ENCODE data around the gene SCN3A. TPM values are rescaled to one million over a fixed set of nuclear protein-coding genes. Genes with fewer than 3 reads are reported as not detected.

The SCN3A gene
- total and polyA plus RNA-seq, 10 of the 15 experiments (the other 5 are each of a cell fraction or from before 2014, with no cell fraction given), result 0.04 to 0.34 (median 0.06) TPM; not detected in 3

DNA sequence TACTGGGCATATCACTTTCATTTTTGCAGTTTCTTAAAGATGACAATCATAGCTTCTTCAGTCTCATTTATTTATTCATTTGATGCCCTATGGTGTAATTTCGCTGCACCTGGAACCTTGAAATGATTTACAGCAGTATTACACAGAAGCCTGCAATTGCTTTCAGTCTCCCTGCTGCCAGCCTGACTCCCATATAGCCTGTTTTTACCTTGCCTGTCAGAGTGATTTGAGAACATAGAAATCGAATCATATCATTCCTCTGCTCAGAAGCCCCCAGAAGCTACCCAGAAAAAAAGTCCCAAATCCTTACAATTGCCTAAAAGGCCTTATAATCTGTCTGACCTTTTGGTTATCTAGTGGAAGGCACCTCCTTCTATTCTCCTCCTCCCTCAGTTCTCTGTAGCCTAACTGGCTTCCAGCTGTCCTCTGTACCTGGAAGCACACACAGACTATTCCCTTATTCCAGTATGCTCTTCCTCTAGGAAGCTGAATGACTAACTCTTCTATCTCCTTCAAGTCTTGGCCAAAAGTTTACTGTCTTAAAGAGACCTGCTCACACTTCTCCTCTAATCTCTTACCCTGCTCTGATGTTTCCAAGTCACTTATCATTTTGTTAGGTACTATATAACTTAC is 12.6 kb downstream of the SCN3A start (continued):
- TF ChIP-seq ELK1 (IDR thresholded peaks at IDR 0.05; ENCODE audit: low read depth, low read length) (no peak), FOS (IDR thresholded peaks at IDR 0.05; ENCODE audit: borderline replicate concordance, extremely low read depth, insufficient read length) (no peak), LARP7 (IDR thresholded peaks at IDR 0.05) (no peak), IRF4 (IDR thresholded peaks at IDR 0.05; ENCODE audit: low read depth, low read length) (no peak)
- TF ChIP-seq, protein P1, sequence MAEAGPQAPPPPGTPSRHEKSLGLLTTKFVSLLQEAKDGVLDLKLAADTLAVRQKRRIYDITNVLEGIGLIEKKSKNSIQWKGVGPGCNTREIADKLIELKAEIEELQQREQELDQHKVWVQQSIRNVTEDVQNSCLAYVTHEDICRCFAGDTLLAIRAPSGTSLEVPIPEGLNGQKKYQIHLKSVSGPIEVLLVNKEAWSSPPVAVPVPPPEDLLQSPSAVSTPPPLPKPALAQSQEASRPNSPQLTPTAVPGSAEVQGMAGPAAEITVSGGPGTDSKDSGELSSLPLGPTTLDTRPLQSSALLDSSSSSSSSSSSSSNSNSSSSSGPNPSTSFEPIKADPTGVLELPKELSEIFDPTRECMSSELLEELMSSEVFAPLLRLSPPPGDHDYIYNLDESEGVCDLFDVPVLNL (IDR thresholded peaks at IDR 0.05; ENCODE audit: low read depth, low read length), result no peak

GRCh38 chr2:165185633-165186032 is 18.2 kb downstream of the SCN3A start:
- no TSS peak for BruUV-seq (replicated peaks)
- Histone ChIP-seq H3K4me3 (no peak overlapping the region), H3K4me1 (ENCODE audit: control insufficient read depth, insufficient read depth, low read length) (no peaks in the 10 kb centered on the region), H3K79me2 (ENCODE audit: control insufficient read depth, insufficient read depth, low read length) (no peaks in the 10 kb centered on the region), H3K36me3 (ENCODE audit: control insufficient read depth in 2 of 2, insufficient read depth in 2 of 2, low read length in 1 of 2) (no peaks in the 10 kb centered on the region), H3K9ac (ENCODE audit: control insufficient read depth, insufficient read depth, low read length) (no peak overlapping the region), H3K27me3 (replicated peaks in 1 of 2; ENCODE audit: control insufficient read depth in 2 of 2, insufficient read depth in 2 of 2, low read length in 1 of 2) (no peaks in the 10 kb centered on the region), H2AFZ (ENCODE audit: control insufficient read depth, low read depth, low read length) (no peak overlapping the region), H3K4me2 (ENCODE audit: control insufficient read depth, insufficient read depth) (no peak overlapping the region), H3K9me3 (replicated peaks; ENCODE audit: control insufficient read depth, insufficient read depth, low read length) (no peaks in the 10 kb centered on the region), H4K20me1 (ENCODE audit: control insufficient read depth, insufficient read depth) (no peaks in the 10 kb centered on the region), H3K27ac (ENCODE audit: control insufficient read depth, insufficient read depth) (no peak overlapping the region)
- no peak for FAIRE-seq
- in situ Hi-C loops (cut with MboI), result loop anchor here (5.0 kb wide), 1 partner anchor 183 kb away; no protein-coding TSS in a partner anchor
- ChIA-PET CTCF (no interaction called here), RAD21 (ENCODE audit: unreplicated experiment) (no interaction called here), SMC1A (ENCODE audit: uncharacterized antibody, unreplicated experiment) (interaction anchor here (0.6 kb wide), 1 partner anchor 40 kb away, joined by 4 read pairs; no protein-coding TSS in a partner anchor), POLR2A (no interaction called here)
- intact Hi-C loops (cut with micrococcal nuclease; ENCODE audit: unreplicated experiment), result no loop called here
- no peak for ATAC-seq
- DNase-seq (ENCODE audit: low read depth, low spot score), result no peak
- 68% methylated on average over 3 of the region's 3 CpGs for WGBS (ENCODE audit: insufficient coverage, insufficient replicate concordance, low lambda C conversion rate, missing lambda C conversion rate)
- TF ChIP-seq POLR2AphosphoS2 (IDR thresholded peaks at IDR 0.05; ENCODE audit: low read depth, low read length) (no peak), NFYB (IDR thresholded peaks at IDR 0.05; ENCODE audit: insufficient read depth, low read depth, low read length) (no peak), HDGF (IDR thresholded peaks at IDR 0.05) (no peak), SMAD1 (IDR thresholded peaks at IDR 0.05; ENCODE audit: low read depth, partially characterized antibody) (no peak), CHD2 (IDR thresholded peaks at IDR 0.05; ENCODE audit: borderline replicate concordance, low read depth, low read length) (no peak), ZNF384 (IDR thresholded peaks at IDR 0.05; ENCODE audit: borderline replicate concordance, low read depth, low read length) (no peak), NFIC (IDR thresholded peaks at IDR 0.05; ENCODE audit: low read depth, low read length) (no peak), ATF2 (IDR thresholded peaks at IDR 0.05; ENCODE audit: low read length) (no peak), TCF12 (IDR thresholded peaks at IDR 0.05; ENCODE audit: low read depth, low read length) (no peak), NR2F1 (conservative IDR thresholded peaks at IDR 0.05) (no peak)
- TF ChIP-seq, protein P2, sequence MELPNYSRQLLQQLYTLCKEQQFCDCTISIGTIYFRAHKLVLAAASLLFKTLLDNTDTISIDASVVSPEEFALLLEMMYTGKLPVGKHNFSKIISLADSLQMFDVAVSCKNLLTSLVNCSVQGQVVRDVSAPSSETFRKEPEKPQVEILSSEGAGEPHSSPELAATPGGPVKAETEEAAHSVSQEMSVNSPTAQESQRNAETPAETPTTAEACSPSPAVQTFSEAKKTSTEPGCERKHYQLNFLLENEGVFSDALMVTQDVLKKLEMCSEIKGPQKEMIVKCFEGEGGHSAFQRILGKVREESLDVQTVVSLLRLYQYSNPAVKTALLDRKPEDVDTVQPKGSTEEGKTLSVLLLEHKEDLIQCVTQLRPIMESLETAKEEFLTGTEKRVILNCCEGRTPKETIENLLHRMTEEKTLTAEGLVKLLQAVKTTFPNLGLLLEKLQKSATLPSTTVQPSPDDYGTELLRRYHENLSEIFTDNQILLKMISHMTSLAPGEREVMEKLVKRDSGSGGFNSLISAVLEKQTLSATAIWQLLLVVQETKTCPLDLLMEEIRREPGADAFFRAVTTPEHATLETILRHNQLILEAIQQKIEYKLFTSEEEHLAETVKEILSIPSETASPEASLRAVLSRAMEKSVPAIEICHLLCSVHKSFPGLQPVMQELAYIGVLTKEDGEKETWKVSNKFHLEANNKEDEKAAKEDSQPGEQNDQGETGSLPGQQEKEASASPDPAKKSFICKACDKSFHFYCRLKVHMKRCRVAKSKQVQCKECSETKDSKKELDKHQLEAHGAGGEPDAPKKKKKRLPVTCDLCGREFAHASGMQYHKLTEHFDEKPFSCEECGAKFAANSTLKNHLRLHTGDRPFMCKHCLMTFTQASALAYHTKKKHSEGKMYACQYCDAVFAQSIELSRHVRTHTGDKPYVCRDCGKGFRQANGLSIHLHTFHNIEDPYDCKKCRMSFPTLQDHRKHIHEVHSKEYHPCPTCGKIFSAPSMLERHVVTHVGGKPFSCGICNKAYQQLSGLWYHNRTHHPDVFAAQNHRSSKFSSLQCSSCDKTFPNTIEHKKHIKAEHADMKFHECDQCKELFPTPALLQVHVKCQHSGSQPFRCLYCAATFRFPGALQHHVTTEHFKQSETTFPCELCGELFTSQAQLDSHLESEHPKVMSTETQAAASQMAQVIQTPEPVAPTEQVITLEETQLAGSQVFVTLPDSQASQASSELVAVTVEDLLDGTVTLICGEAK (IDR thresholded peaks at IDR 0.05; ENCODE audit: borderline replicate concordance), result no peak
